K562 (cell line): ENCODE data around the gene HOXB8. TPM values are rescaled to one million over a fixed set of nuclear protein-coding genes. Genes with fewer than 3 reads are reported as not detected.

Experiments used
- ARID1B ChIP-seq: fragments of 450-650 bp; IDR thresholded peaks from 2 replicates; pipeline ENCODE4 v1.6.1; 2016; ENCODE audit warnings: antibody characterized with exemption, mild to moderate bottlenecking, inconsistent platforms
- ATF4 ChIP-seq: fragments of 450-650 bp; formaldehyde crosslinking; IDR thresholded peaks from 2 replicates; pipeline ENCODE4 v1.4.0; 2022; ENCODE audit warnings: mild to moderate bottlenecking, moderate library complexity
- CBFB ChIP-seq: sonication (generic); formaldehyde crosslinking; IDR thresholded peaks from 2 replicates; pipeline ENCODE4 v1.4.0; 2020; ENCODE audit warnings: mild to moderate bottlenecking, missing genetic modification reagents
- CCNT2 ChIP-seq: IDR thresholded peaks from 2 replicates; pipeline ENCODE4 v1.6.1; 2011; ENCODE audit warnings: borderline replicate concordance, low read depth, mild to moderate bottlenecking, moderate library complexity, mixed read lengths, low read length; ENCODE audit not compliant: insufficient read length; ENCODE audit errors: extremely low read depth
- CHD1 ChIP-seq: fragments of 200-600 bp; sonication (generic); IDR thresholded peaks from one replicate; pipeline ENCODE4 v1.6.1; 2012; ENCODE audit warnings: mild to moderate bottlenecking, moderate library complexity, low read length, inconsistent platforms
- CREM ChIP-seq: IDR thresholded peaks from 2 replicates; pipeline ENCODE4 v1.6.1; 2014; ENCODE audit warnings: antibody characterized with exemption, low read depth
- CXXC5 ChIP-seq: fragments of 250-450 bp; sonication (Bioruptor Pico); IDR thresholded peaks from 2 replicates; pipeline ENCODE4 v1.8.0; 2022; ENCODE audit warnings: inconsistent platforms, mild to moderate bottlenecking, moderate library complexity
- HOMEZ ChIP-seq: fragments of 250-450 bp; sonication (Bioruptor Pico); IDR thresholded peaks from 2 replicates; pipeline ENCODE4 v1.4.0; 2020; ENCODE audit warnings: mild to moderate bottlenecking, moderate library complexity
- KAT7 ChIP-seq: sonication (generic); formaldehyde crosslinking; IDR thresholded peaks from 2 replicates; pipeline ENCODE4 v1.8.0; 2022; ENCODE audit warnings: missing genetic modification reagents, mild to moderate bottlenecking, borderline replicate concordance
- SIN3A ChIP-seq, 2 experiments: fragments of 150-350 bp in 1 of 2; IDR thresholded peaks; 2 replicates each; pipeline ENCODE4 v1.6.1; 2011 to 2016; ENCODE audit warnings: borderline replicate concordance in 2 of 2, low read depth in 2 of 2, low read length in 2 of 2, mild to moderate bottlenecking in 2 of 2, moderate library complexity in 2 of 2; ENCODE audit not compliant: control insufficient read depth in 1 of 2
- SNIP1 ChIP-seq: fragments of 450-650 bp; IDR thresholded peaks from 2 replicates; pipeline ENCODE4 v1.7.1; 2017; ENCODE audit warnings: low read depth, mild to moderate bottlenecking
- XRCC5 ChIP-seq: fragments of 200-400 bp; formaldehyde crosslinking; IDR thresholded peaks from 2 replicates; pipeline ENCODE4 v1.6.1; 2017; ENCODE audit warnings: low read depth, mild to moderate bottlenecking, low read length
- ZBTB12 ChIP-seq: fragments of 250-450 bp; sonication (Bioruptor Pico); IDR thresholded peaks from 2 replicates; pipeline ENCODE4 v1.4.0; 2020
- ZBTB49 ChIP-seq: sonication (generic); formaldehyde crosslinking; IDR thresholded peaks from 2 replicates; pipeline ENCODE4 v1.8.0; 2022; ENCODE audit warnings: missing genetic modification reagents, mild to moderate bottlenecking, borderline replicate concordance
- ZNF253 ChIP-seq: fragments of 250-450 bp; sonication (Bioruptor Pico); conservative IDR thresholded peaks from 2 replicates; pipeline ENCODE4 v1.6.1; 2021; ENCODE audit warnings: mild to moderate bottlenecking
- ZNF699 ChIP-seq: fragments of 250-450 bp; sonication (Bioruptor Pico); IDR thresholded peaks from 2 replicates; pipeline ENCODE4 v1.8.0; 2021; ENCODE audit warnings: mild to moderate bottlenecking, moderate library complexity; ENCODE audit not compliant: insufficient replicate concordance
- ZNF740 ChIP-seq, 3 experiments: fragments of 200-800 bp in 1 of 3; sonication (Bioruptor generic) in 1 of 3; sonication (generic) in 1 of 3; formaldehyde crosslinking in 1 of 3; IDR thresholded peaks; 2 replicates each; pipeline versions ENCODE4 v1.6.1 to v1.8.0; 2016 to 2022; ENCODE audit warnings: mild to moderate bottlenecking in 2 of 3, missing compliant biosample characterization in 2 of 3, missing genetic modification characterization in 2 of 3, missing genetic modification reagents in 1 of 3
- polyA plus RNA-seq, 8 experiments: library from polyadenylated mRNA; depleted of rRNA in 4 of 8; stranded (reverse) in 5 of 8; unstranded in 3 of 8; fragments of >200 nt; fragmentation: Nextera tagmentation in 2 of 8; fragmentation: Illumina TruSeq in 1 of 8; extraction: Ambion mirVana in 2 of 8; extraction: Trizol in 1 of 8; gene quantifications; 2 replicates each; pipeline versions ENCODE4 v1.2.1 to v1.2.3, GENCODE V29; 2011 to 2014; ENCODE audit warnings: inconsistent platforms in 1 of 8, missing spikeins in 1 of 8
- total RNA-seq, 7 experiments: library from RNA; depleted of rRNA in 6 of 7; stranded (reverse); fragments of >200 nt in 6 of 7; fragmentation: Illumina TruSeq in 2 of 7; extraction: Trizol in 2 of 7; gene quantifications; 2 replicates each; pipeline versions ENCODE4 v1.2.1 to v1.2.3, GENCODE V29; 2011 to 2021; ENCODE audit warnings: low replicate concordance in 1 of 7

HOXB8 gene
- total and polyA plus RNA-seq, 9 of the 15 experiments (the other 6 are each of a cell fraction or from before 2014, with no cell fraction given): 0.52 to 23.8 (median 3.6) TPM

GRCh38 chr17:48578616-48579470 lies 36.2 kb downstream of the HOXB8 start (continued):
- no peak for TF ChIP-seq CBFB (CRISPR knock-in tag)
- 0 out of 2 replicates have a peak, but pooled peaks have one; percentile 24 for TF ChIP-seq HOMEZ (CRISPR knock-in tag)
- TF ChIP-seq ARID1B: no peak; the same call in 1 of the 2 replicates
- 0 out of 2 replicates have a peak, but pooled peaks have one; percentile 22 for TF ChIP-seq ATF4 (CRISPR knock-in tag)
- no peak for TF ChIP-seq ZNF740 (CRISPR knock-in tag; IDR thresholded peaks at IDR 0.05)
- TF ChIP-seq ZNF740 (tag; IDR thresholded peaks at IDR 0.05): no peak
- TF ChIP-seq SIN3A (IDR thresholded peaks at IDR 0.05; ENCODE audit: borderline replicate concordance in 2 of 2, control insufficient read depth in 1 of 2, low read depth in 2 of 2, low read length in 2 of 2): 0 out of 4 replicates have a peak, but pooled peaks of 1 of the 2 experiments have one; percentile 24
- no peak for TF ChIP-seq ZBTB12 (CRISPR knock-in tag)
- 0 out of 2 replicates have a peak, but pooled peaks have one; percentile 3 for TF ChIP-seq CREM
- no peak for TF ChIP-seq CCNT2
- TF ChIP-seq SNIP1: no peak
- TF ChIP-seq ZNF253 (CRISPR knock-in tag): 0 out of 2 replicates have a peak, but pooled peaks have one; percentile 9
- peak; percentile 19; the same call in 1 of the 2 replicates for TF ChIP-seq CXXC5 (CRISPR knock-in tag)
- peak; percentile 67 for TF ChIP-seq CHD1
- no peak for TF ChIP-seq ZBTB49 (CRISPR knock-in tag)
- TF ChIP-seq XRCC5: no peak
- no peak for TF ChIP-seq ZNF699 (CRISPR knock-in tag)
- 0 out of 2 replicates have a peak, but pooled peaks have one; percentile 39 for TF ChIP-seq KAT7
